H1 (cell line): Measurements from ENCODE around the gene GALNT5. TPM values are rescaled to one million over a fixed set of nuclear protein-coding genes. Genes with fewer than 3 reads are reported as not detected.
A peak's percentile ranks its signal among the peaks of the same experiment; 100 is the strongest.

Experiments used
- CTCF ChIA-PET: fragments of 300-600 bp; sonication (Branson Sonifier 250); formaldehyde crosslinking; loops from one replicate; lab custom pipeline; 2021; ENCODE audit not compliant: partially characterized antibody; lab: Charles Lee
- POLR2A ChIA-PET: fragments of 300-600 bp; sonication (Branson Sonifier 250); formaldehyde crosslinking; loops from one replicate; lab custom pipeline; 2021; ENCODE audit warnings: inconsistent platforms; ENCODE audit not compliant: partially characterized antibody; lab: Charles Lee
- DNase-seq, 2 experiments: peaks; one replicate each; pipeline versions ENCODE4 v3.0.0 to v3.0.0-alpha.2; 2010 to 2022; ENCODE audit warnings: low spot score in 2 of 2, low read depth in 1 of 2, mixed read lengths in 1 of 2
- FAIRE-seq: peaks from 2 replicates; lab custom pipeline; 2011; peaks lifted over from hg19 to GRCh38; lab: Jason Lieb, UNC
- H2AFZ ChIP-seq: 2 replicates; pipeline ENCODE4 v1.8.1; 2012; ENCODE audit warnings: low read length, inconsistent platforms
- H2AK5ac ChIP-seq: 2 replicates; pipeline ENCODE4 v1.6.1; 2013; ENCODE audit warnings: low read depth, low read length
- H2BK120ac ChIP-seq: replicated peaks from 2 replicates; pipeline ENCODE3; 2013; ENCODE audit warnings: low read depth, low read length, inconsistent platforms
- H2BK12ac ChIP-seq: 2 replicates; pipeline ENCODE4 v1.6.1; 2013; ENCODE audit warnings: low read depth, low read length
- H2BK15ac ChIP-seq: 2 replicates; pipeline ENCODE4 v1.6.1; 2013; ENCODE audit warnings: low read length
- H2BK20ac ChIP-seq: 2 replicates; pipeline ENCODE4 v1.6.1; 2013; ENCODE audit warnings: low read length
- H2BK5ac ChIP-seq: 2 replicates; pipeline ENCODE4 v1.6.1; 2013; ENCODE audit warnings: low read depth, low read length
- H3K14ac ChIP-seq: 2 replicates; pipeline ENCODE4 v1.6.1; 2013; ENCODE audit warnings: inconsistent platforms; ENCODE audit not compliant: insufficient read length
- H3K18ac ChIP-seq: 2 replicates; pipeline ENCODE4 v1.6.1; 2013; ENCODE audit warnings: low read length; ENCODE audit errors: extremely low read depth
- H3K23ac ChIP-seq: 2 replicates; pipeline ENCODE4 v1.6.1; 2013; ENCODE audit warnings: inconsistent platforms; ENCODE audit not compliant: insufficient read length
- H3K23me2 ChIP-seq: 2 replicates; pipeline ENCODE4 v1.6.1; 2013; ENCODE audit warnings: low read depth, low read length
- H3K27ac ChIP-seq: 2 replicates; pipeline ENCODE4 v1.6.1; 2011; ENCODE audit warnings: low read depth, low read length, inconsistent platforms
- H3K27me3 ChIP-seq, 4 experiments: replicated peaks in 1 of 4; 1 replicate in 1 of 4; 2 replicates in 3 of 4; pipeline versions ENCODE4 v1.6.1 to v1.8.1; 2011 to 2013; ENCODE audit warnings: low read length in 3 of 4, mild to moderate bottlenecking in 3 of 4, inconsistent platforms in 2 of 4, mixed read lengths in 2 of 4, moderate library complexity in 1 of 4; ENCODE audit not compliant: control insufficient read depth in 3 of 4, insufficient read depth in 3 of 4; ENCODE audit errors: extremely low read depth in 1 of 4
- H3K36me3 ChIP-seq, 4 experiments: 2 replicates each; pipeline versions ENCODE4 v1.6.1 to v1.8.1; 2011 to 2013; ENCODE audit warnings: mild to moderate bottlenecking in 4 of 4, low read length in 3 of 4, moderate library complexity in 2 of 4, control low read depth in 1 of 4, inconsistent platforms in 1 of 4; ENCODE audit not compliant: insufficient read depth in 4 of 4, control insufficient read depth in 2 of 4
- H3K4ac ChIP-seq: replicated peaks from 2 replicates; pipeline ENCODE3; 2013; ENCODE audit warnings: low read length, low read depth, mixed read lengths, inconsistent platforms; ENCODE audit not compliant: insufficient read length
- H3K4me1 ChIP-seq, 4 experiments: replicated peaks in 1 of 4; 1 replicate in 1 of 4; 2 replicates in 3 of 4; pipeline versions ENCODE4 v1.6.1 to v1.8.1; 2011 to 2013; ENCODE audit warnings: low read length in 3 of 4, inconsistent platforms in 2 of 4, mixed read lengths in 1 of 4; ENCODE audit not compliant: insufficient read depth in 4 of 4, control insufficient read depth in 3 of 4
- H3K4me2 ChIP-seq, 2 experiments: 2 replicates each; pipeline versions ENCODE4 v1.6.1 to v1.8.1; 2011 to 2013; ENCODE audit warnings: low read depth in 2 of 2, low read length in 2 of 2, control low read depth in 1 of 2, inconsistent platforms in 1 of 2, mild to moderate bottlenecking in 1 of 2; ENCODE audit not compliant: insufficient read depth in 1 of 2
- H3K4me3 ChIP-seq, 4 experiments: fragments of 200-600, 300-600 bp in 1 of 4; sonication (generic), shearing (Covaris generic), sonication (Bioruptor Twin) in 1 of 4; 2 replicates each; pipeline versions ENCODE4 v1.5.1 to v1.8.1; 2011 to 2016; ENCODE audit warnings: low read length in 4 of 4, low read depth in 3 of 4, control low read depth in 2 of 4, inconsistent platforms in 2 of 4, mild to moderate bottlenecking in 2 of 4, mixed read lengths in 1 of 4, moderate library complexity in 1 of 4; ENCODE audit not compliant: insufficient read depth in 2 of 4; ENCODE audit errors: extremely low read depth in 1 of 4
- H3K56ac ChIP-seq: replicated peaks from 2 replicates; pipeline ENCODE3; 2013; ENCODE audit warnings: low read depth, mild to moderate bottlenecking, mixed read lengths, low read length, inconsistent platforms; ENCODE audit not compliant: insufficient read length
- H3K79me1 ChIP-seq: 2 replicates; pipeline ENCODE4 v1.6.1; 2013; ENCODE audit warnings: low read depth, low read length, control low read depth
- H3K79me2 ChIP-seq, 2 experiments: 2 replicates each; pipeline versions ENCODE4 v1.6.1 to v1.8.1; 2012 to 2013; ENCODE audit warnings: low read length in 2 of 2, mild to moderate bottlenecking in 2 of 2, inconsistent platforms in 1 of 2; ENCODE audit not compliant: insufficient read depth in 2 of 2, control insufficient read depth in 1 of 2
- H3K9ac ChIP-seq, 4 experiments: replicated peaks in 1 of 4; 1 replicate in 1 of 4; 2 replicates in 3 of 4; pipeline versions ENCODE4 v1.6.1 to v1.8.1; 2011 to 2013; ENCODE audit warnings: low read depth in 3 of 4, low read length in 3 of 4, control low read depth in 2 of 4, mild to moderate bottlenecking in 2 of 4, moderate library complexity in 2 of 4, inconsistent platforms in 1 of 4; ENCODE audit errors: extremely low read depth in 1 of 4
- H3K9me3 ChIP-seq, 2 experiments: 2 replicates each; pipeline versions ENCODE4 v1.6.1 to v1.8.1; 2012 to 2013; ENCODE audit warnings: mild to moderate bottlenecking in 2 of 2, moderate library complexity in 2 of 2, control low read depth in 1 of 2, inconsistent platforms in 1 of 2, low read depth in 1 of 2, low read length in 1 of 2, mixed read lengths in 1 of 2; ENCODE audit not compliant: insufficient read depth in 2 of 2
- H4K20me1 ChIP-seq, 2 experiments: replicated peaks in 1 of 2; 2 replicates each; pipeline versions ENCODE3 to v1.8.1; 2011 to 2013; ENCODE audit warnings: inconsistent platforms in 2 of 2, low read length in 2 of 2, mild to moderate bottlenecking in 1 of 2; ENCODE audit not compliant: insufficient read depth in 2 of 2, control insufficient read depth in 1 of 2
- H4K5ac ChIP-seq: 2 replicates; pipeline ENCODE4 v1.6.1; 2013; ENCODE audit warnings: low read length, low read depth, mixed read lengths, inconsistent platforms; ENCODE audit not compliant: insufficient read length
- H4K8ac ChIP-seq: 2 replicates; pipeline ENCODE4 v1.8.0; 2013; ENCODE audit warnings: mild to moderate bottlenecking, moderate library complexity, low read length, inconsistent platforms; ENCODE audit not compliant: insufficient read depth; ENCODE audit errors: extremely low read depth
- H4K91ac ChIP-seq: replicated peaks from 2 replicates; pipeline ENCODE3; 2013; ENCODE audit warnings: low read length, mixed read lengths, inconsistent platforms; ENCODE audit not compliant: insufficient read length
- ASH2L ChIP-seq: fragments of 200-600, 300-600 bp; sonication (generic); IDR thresholded peaks from one replicate; pipeline ENCODE4 v1.7.1; 2017; ENCODE audit warnings: low read length
- KDM4A ChIP-seq: IDR thresholded peaks from one replicate; pipeline ENCODE4 v1.7.1; 2012; ENCODE audit warnings: low read depth, mild to moderate bottlenecking, moderate library complexity, low read length, inconsistent platforms; ENCODE audit not compliant: severe bottlenecking
- MAFK ChIP-seq: IDR thresholded peaks from 2 replicates; pipeline ENCODE4 v1.6.1; 2012; ENCODE audit warnings: low read depth, mild to moderate bottlenecking, improper control_type of control experiment, low read length
- PHF8 ChIP-seq: fragments of 200-600 bp; sonication (generic); conservative IDR thresholded peaks from 2 replicates; pipeline ENCODE4 v1.7.1; 2012; ENCODE audit warnings: low read depth, mild to moderate bottlenecking, inconsistent platforms, low read length, moderate library complexity
- SIN3A ChIP-seq, 2 experiments: IDR thresholded peaks in 1 of 2; conservative IDR thresholded peaks in 1 of 2; 2 replicates each; pipeline ENCODE4 v1.6.1; 2011 to 2012; ENCODE audit warnings: low read length in 2 of 2, improper control_type of control experiment in 1 of 2, low read depth in 1 of 2, mild to moderate bottlenecking in 1 of 2
- TEAD4 ChIP-seq: IDR thresholded peaks from 2 replicates; pipeline ENCODE4 v1.6.1; 2012; ENCODE audit warnings: low read depth, low read length, inconsistent platforms, mixed read lengths
- WGBS, 2 experiments: shearing (Covaris generic) in 1 of 2; methylation state at CpG; one replicate each; pipeline versions ENCODE4 v1.1.6 to v1.1.7; 2013 to 2015; ENCODE audit warnings: low lambda C conversion rate in 2 of 2, mixed read lengths in 2 of 2, inconsistent platforms in 1 of 2, low coverage in 1 of 2, missing lambda C conversion rate in 1 of 2; ENCODE audit not compliant: insufficient replicate concordance in 2 of 2, insufficient coverage in 1 of 2, insufficient read length in 1 of 2; ENCODE audit errors: extremely low coverage in 1 of 2, missing lambda C conversion rate in 1 of 2; 5-methylcytosine and 5-hydroxymethylcytosine counted together
- long read RNA-seq, 2 experiments: library from RNA in 1 of 2; library from capped mRNA in 1 of 2; stranded (forward); transcript quantifications; one replicate each; pipeline ENCODE4 v2.0.0, GENCODE V29; 2021; ENCODE audit warnings: inconsistent platforms in 1 of 2
- polyA minus RNA-seq, 3 experiments: library from RNA; depleted of rRNA, polyadenylated mRNA; stranded (reverse); fragments of >200 nt; gene quantifications; 1 replicate in 2 of 3; 2 replicates in 1 of 3; pipeline ENCODE4 v1.2.3, GENCODE V29; 2011
- polyA plus RNA-seq, 7 experiments: library from polyadenylated mRNA; depleted of rRNA in 3 of 7; stranded (reverse) in 5 of 7; unstranded in 2 of 7; fragments of >200 nt in 5 of 7; fragments of 200-250 nt in 2 of 7; gene quantifications; 1 replicate in 5 of 7; 2 replicates in 1 of 7; 4 replicates in 1 of 7; pipeline versions ENCODE4 v1.2.1 to v1.2.3, GENCODE V29; 2011 to 2013; ENCODE audit warnings: missing spikeins in 2 of 7, mixed read lengths in 2 of 7
- total RNA-seq: library from RNA; stranded (reverse); fragmentation: NEBNext Ultra II Directional; extraction: Animal tissue kit (Norgen Biotek cat#: 25700); gene quantifications from 2 replicates; pipeline ENCODE4 v1.2.1, GENCODE V29; 2021

The GALNT5 gene
- total RNA-seq (0.06 TPM in 1 of 2 replicates, not detected in the other), polyA plus RNA-seq (2011; rRNA removed) (0.02 TPM in 2 replicates), polyA minus RNA-seq (2011; rRNA and poly(A)+ RNA removed) (0.03 and 0.17 TPM in 2 replicates)
- polyA plus RNA-seq (2011; cell fraction: cytosol; rRNA removed) = 0.04 TPM
- polyA plus RNA-seq (2011; cell fraction: nucleus; rRNA removed) = 0.06 TPM
- 0.04 to 0.17 TPM (median 0.07 TPM) in 4 replicates for polyA plus RNA-seq (2012, experiment 1 of 2)
- polyA plus RNA-seq (2012, experiment 2 of 2) = not detected
- 0.12 TPM for polyA plus RNA-seq (2013, experiment 1 of 2)
- polyA plus RNA-seq (2013, experiment 2 of 2) = 0.11 TPM
- polyA minus RNA-seq (2011; cell fraction: cytosol; rRNA and poly(A)+ RNA removed) = not detected
- 0.30 TPM for polyA minus RNA-seq (2011; cell fraction: nucleus; rRNA and poly(A)+ RNA removed)
- long read RNA-seq, experiment 1 = 0 reads
- long read RNA-seq, experiment 2 = 0 reads

GRCh38 chr2:157257312-157258252 lies at the start of gene GALNT5:
Gene GALNT5 (plus strand): TSS chr2:157257705. CDS start chr2:157258083, 378 bp downstream.
- peak within 1 kb of the TSS; percentile 19; the same call in 1 of the 2 replicates for H2BK15ac ChIP-seq
- WGBS, 2 experiments = 45% methylated on average over 15 of the region's 15 CpGs; no CpG with 5 or more reads in 1 of the 2 experiments

More at GRCh38 chr2:157257312-157258252, at the start of gene GALNT5:
- Histone ChIP-seq H3K27ac (no peak within 1 kb of the TSS), H3K23ac (no peak within 1 kb of the TSS), H3K23me2 (peaks cover 6% of the 10 kb centered on the region), H4K91ac (no peak within 1 kb of the TSS), H3K56ac (no peak within 1 kb of the TSS), H4K5ac (no peak within 1 kb of the TSS), H2BK5ac (0 out of 2 replicates have a peak within 1 kb of the TSS, but pooled peaks have one; percentile 27), H4K20me1 (no peaks in the 10 kb centered on the region), H2AK5ac (no peak within 1 kb of the TSS), H2AFZ (peak within 1 kb of the TSS; percentile 84), H3K36me3 (no peaks in the 10 kb centered on the region), H3K4ac (no peak within 1 kb of the TSS), H3K14ac (no peak within 1 kb of the TSS), H3K4me3 (peak within 1 kb of the TSS; percentile 30 to 68 (median 46)), H3K27me3 (no peaks in the 10 kb centered on the region; a peak in 1 of 7 replicates), H4K8ac (no peak within 1 kb of the TSS), H3K79me2 (no peaks in the 10 kb centered on the region), H3K9ac (no peak within 1 kb of the TSS), H3K4me2 (peak within 1 kb of the TSS; percentile 72 to 86), H2BK120ac (no peak within 1 kb of the TSS), H3K4me1 (peaks cover 0 to 7% (median 3%) of the 10 kb centered on the region in 4 experiments; a peak in 5 of 7 replicates), H2BK20ac (no peak within 1 kb of the TSS), H2BK12ac (no peak within 1 kb of the TSS), H3K18ac (0 out of 2 replicates have a peak within 1 kb of the TSS, but pooled peaks have one; percentile 6), H3K9me3 (no peaks in the 10 kb centered on the region), H3K79me1 (no peaks in the 10 kb centered on the region)
- CTCF ChIA-PET = interaction anchor here (0.5 to 1.2 kb wide), 3 partner anchors 9 to 532 kb away, joined by 3 to 5 read pairs (median 3); no protein-coding TSS in a partner anchor
- FAIRE-seq = no peak
- POLR2A ChIA-PET = interaction anchor here (0.6 to 1.3 kb wide), 2 partner anchors 10 to 11 kb away, joined by 3 to 4 read pairs; no protein-coding TSS in a partner anchor
- peak; percentile 54 for TF ChIP-seq ASH2L
- TF ChIP-seq TEAD4 = no peak
- TF ChIP-seq SIN3A (conservative IDR thresholded peaks at IDR 0.05 in 1 of 2, IDR thresholded peaks at IDR 0.05 in 1 of 2; ENCODE audit: low read depth in 1 of 2, low read length in 2 of 2) = no peak
- no peak for TF ChIP-seq MAFK
- no peak for TF ChIP-seq PHF8
- peak; percentile 43 for TF ChIP-seq KDM4A
- DNase-seq = peak in 1 of 2 experiments; percentile 52
